HCT116 (cell line): ENCODE results near the gene CDCA3.

Experiments
- CEBPB ChIP-seq: IDR thresholded peaks from 2 replicates; pipeline ENCODE4 v1.6.1; 2012; ENCODE audit warnings: low read depth
- CTCF ChIP-seq, 3 experiments: fragments of 200-600 bp in 1 of 3; sonication (generic) in 1 of 3; IDR thresholded peaks in 2 of 3; conservative IDR thresholded peaks in 1 of 3; 2 replicates each; pipeline ENCODE4 v1.5.1; 2012 to 2017; ENCODE audit warnings: low read depth in 2 of 3, low read length in 2 of 3, antibody characterized with exemption in 1 of 3, borderline replicate concordance in 1 of 3, control low read depth in 1 of 3, mild to moderate bottlenecking in 1 of 3, mixed read lengths in 1 of 3, mixed run types in 1 of 3, moderate library complexity in 1 of 3; ENCODE audit not compliant: insufficient read depth in 1 of 3
- EGR1 ChIP-seq: IDR thresholded peaks from 2 replicates; pipeline ENCODE4 v1.6.1; 2012; ENCODE audit warnings: low read depth
- EZH2 ChIP-seq: fragments of 200-600 bp; sonication (generic); IDR thresholded peaks from 2 replicates; pipeline ENCODE4 v1.6.1; 2017; ENCODE audit warnings: antibody characterized with exemption, mixed run types
- EZH2phosphoT487 ChIP-seq: fragments of 200-600 bp; IDR thresholded peaks from 2 replicates; pipeline ENCODE4 v1.6.1; 2018; ENCODE audit warnings: antibody characterized with exemption, borderline replicate concordance
- POLR2AphosphoS5 ChIP-seq: IDR thresholded peaks from 2 replicates; pipeline ENCODE4 v1.6.1; 2011; ENCODE audit warnings: mild to moderate bottlenecking, low read depth, low read length, moderate library complexity
- YY1 ChIP-seq: IDR thresholded peaks from 2 replicates; pipeline ENCODE4 v1.6.1; 2011; ENCODE audit warnings: low read length, low read depth, moderate library complexity, mild to moderate bottlenecking; ENCODE audit not compliant: insufficient replicate concordance; ENCODE audit errors: extremely low read depth
- ZFX ChIP-seq: fragments of 450-650 bp; IDR thresholded peaks from 2 replicates; pipeline ENCODE4 v1.6.1; 2017

DNA sequence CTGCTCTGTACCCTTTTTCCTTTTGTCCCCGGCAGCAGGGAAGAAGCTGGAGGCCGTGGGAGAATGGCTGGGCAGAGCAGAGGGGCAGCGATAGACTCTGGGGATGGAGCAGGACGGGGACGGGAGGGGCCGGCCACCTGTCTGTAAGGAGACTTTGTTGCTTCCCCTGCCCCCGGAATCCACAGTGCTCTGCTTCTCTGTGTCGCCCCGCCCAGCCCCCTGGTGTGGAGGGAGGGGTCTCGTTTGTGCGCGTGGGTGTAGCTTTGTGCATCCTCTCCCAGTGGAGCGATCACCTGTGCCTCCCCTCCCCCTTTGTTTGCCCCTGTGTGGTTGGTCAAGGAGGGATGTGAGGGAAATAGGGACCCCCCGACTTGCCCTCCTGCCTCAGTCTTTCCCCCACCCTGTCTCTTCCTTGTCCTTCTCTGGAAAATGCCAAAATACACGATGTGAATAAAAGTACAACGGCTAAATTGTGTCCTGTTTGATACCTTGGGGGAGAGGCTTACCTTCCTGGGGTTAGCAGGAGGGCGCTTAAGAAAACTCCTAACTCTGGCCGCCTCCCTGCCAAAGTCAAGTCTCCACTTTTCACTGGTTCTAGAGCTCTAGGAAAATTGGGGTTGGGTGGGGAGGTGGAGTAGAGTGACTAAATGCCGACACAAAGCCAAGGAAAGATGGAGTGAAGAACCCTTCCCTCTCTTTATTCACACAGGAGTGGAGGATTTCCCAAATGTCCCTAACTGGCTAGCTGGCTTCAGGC, 15.3 kb upstream of the CDCA3 start:
- TF ChIP-seq CTCF (IDR thresholded peaks at IDR 0.05 in 2 of 3, conservative IDR thresholded peaks at IDR 0.05 in 1 of 3; ENCODE audit: borderline replicate concordance in 1 of 3, insufficient read depth in 1 of 3, low read depth in 2 of 3, low read length in 2 of 3) (no peak), ZFX (no peak), EGR1 (no peak), YY1 (no peak), POLR2AphosphoS5 (no peak), CEBPB (no peak), EZH2phosphoT487 (no peak), EZH2 (no peak)
